LNCaP clone FGC (cell line): Measurements from ENCODE around the gene FAM229A.
"Not testable (repeated sequence)": the region's sequence is repeated elsewhere in the genome, so short reads cannot be mapped to it uniquely, and the experiment has no call there.

ENCODE experiments used
- DNase-seq: peaks from one replicate; pipeline ENCODE4 v3.0.0-alpha.2; 2011; ENCODE audit warnings: low read depth
- H3K4me3 ChIP-seq: 2 replicates; pipeline ENCODE4 v1.5.1; 2011; ENCODE audit warnings: mild to moderate bottlenecking, low read depth, low read length, control low read depth
- CTCF ChIP-seq: IDR thresholded peaks from 2 replicates; pipeline ENCODE4 v1.5.1; 2012; ENCODE audit warnings: mild to moderate bottlenecking; ENCODE audit not compliant: control insufficient read depth, insufficient read depth; ENCODE audit errors: extremely low read depth

Gene FAM229A

GRCh38 chr1:32363713-32364112 is 1.4 kb upstream of the FAM229A start:
- no peak for DNase-seq
- TF ChIP-seq CTCF: no peak
- no peak overlapping the region for H3K4me3 ChIP-seq

- DNase-seq: no peak
- TF ChIP-seq CTCF: no peak
- no peak overlapping the region for H3K4me3 ChIP-seq
Observed at GRCh38 chr1:32361674-32362473, 411 bp downstream of the FAM229A start.

- no peak overlapping the region for H3K4me3 ChIP-seq
- TF ChIP-seq CTCF: no peak
- DNase-seq: no peak
Observed at GRCh38 chr1:32361308-32361673, 994 bp downstream of the FAM229A start.

- TF ChIP-seq CTCF: no peak
- DNase-seq: no peak
- no peak overlapping the region for H3K4me3 ChIP-seq
Observed at GRCh38 chr1:32358435-32358834, 3.9 kb downstream of the FAM229A start.

- no peak for TF ChIP-seq CTCF
- DNase-seq: no peak
- H3K4me3 ChIP-seq: no peak overlapping the region
Observed at GRCh38 chr1:32357614-32358013, 4.7 kb downstream of the FAM229A start.

GRCh38 chr1:32356478-32356877 is 5.8 kb downstream of the FAM229A start:
- DNase-seq: no peak
- TF ChIP-seq CTCF: no peak
- H3K4me3 ChIP-seq: no peak overlapping the region

- not testable (repeated sequence) for DNase-seq
Observed at GRCh38 chr1:32355778-32356177, 6.5 kb downstream of the FAM229A start.

More at GRCh38 chr1:32355778-32356177, 6.5 kb downstream of the FAM229A start:
- H3K4me3 ChIP-seq: not testable (repeated sequence)
